ENCODE data around the gene EPHX1. TPM values are rescaled to one million over a fixed set of nuclear protein-coding genes. Genes with fewer than 3 reads are reported as not detected.
A peak's percentile ranks its signal among the peaks of the same experiment; 100 is the strongest.

EPHX1 gene
- total RNA-seq, 1 donor from 2014 or later: 1.2 TPM

- Mint-ChIP-seq H3K9me3 (no peaks in the 10 kb centered on the region), H3K27ac (no peak overlapping the region), H3K4me1 (peaks cover 7% of the 10 kb centered on the region), H3K36me3 (ENCODE audit: low read depth) (no peaks in the 10 kb centered on the region), H3K27me3 (no peaks in the 10 kb centered on the region), H3K4me3 (no peak overlapping the region)
- ChIA-PET CTCF (interaction anchor here (0.7 to 2.6 kb wide), 10 partner anchors 111 to 453 kb away, joined by 3 to 15 read pairs (median 4); no protein-coding TSS in a partner anchor), POLR2A (no interaction called here)
- peak; percentile 59 for ATAC-seq (ENCODE audit: low read depth)
- DNase-seq: no peak
- intact Hi-C loops (cut with micrococcal nuclease): loop anchor here (1.0 kb wide), 2 partner anchors 218 to 297 kb away; no protein-coding TSS in a partner anchor
- no peak for TF ChIP-seq CTCF (IDR thresholded peaks at IDR 0.05)
Measured at GRCh38 chr1:225772323-225772768, 37.6 kb upstream of the EPHX1 start.

GRCh38 chr1:225772848-225773247, 37.1 kb upstream of the EPHX1 start:
- ATAC-seq (ENCODE audit: low read depth) (no peak), DNase-seq (no peak)
- POLR2A ChIA-PET: no interaction called here
- no peak overlapping the region for H3K27ac Mint-ChIP-seq
- CTCF ChIA-PET: interaction anchor here (0.8 to 2.6 kb wide), 9 partner anchors 110 to 298 kb away, joined by 3 to 15 read pairs (median 4); no protein-coding TSS in a partner anchor
- no peak overlapping the region for H3K4me3 Mint-ChIP-seq
- intact Hi-C loops (cut with micrococcal nuclease): loop anchor here (1.0 kb wide), 2 partner anchors 219 to 298 kb away; no protein-coding TSS in a partner anchor
- no peaks in the 10 kb centered on the region for H3K36me3 Mint-ChIP-seq (ENCODE audit: low read depth)
- peaks cover 7% of the 10 kb centered on the region for H3K4me1 Mint-ChIP-seq
- no peak for TF ChIP-seq CTCF (IDR thresholded peaks at IDR 0.05)
- no peaks in the 10 kb centered on the region for H3K9me3 Mint-ChIP-seq
- no peaks in the 10 kb centered on the region for H3K27me3 Mint-ChIP-seq

GRCh38 chr1:225774281-225775147, 35.4 kb upstream of the EPHX1 start:
- intact Hi-C loops (cut with micrococcal nuclease): loop anchor here (5.0 kb wide), 4 partner anchors 288 to 413 kb away; partner anchors contain the start of genes ACBD3, H3-3A and LBR
- H3K4me3 Mint-ChIP-seq: no peak overlapping the region
- no peaks in the 10 kb centered on the region for H3K9me3 Mint-ChIP-seq
- ATAC-seq (ENCODE audit: low read depth) (no peak), DNase-seq (no peak)
- ChIA-PET POLR2A (no interaction called here), CTCF (no interaction called here)
- TF ChIP-seq CTCF (IDR thresholded peaks at IDR 0.05): no peak
- peaks cover 17% of the 10 kb centered on the region for H3K4me1 Mint-ChIP-seq
- no peaks in the 10 kb centered on the region for H3K27me3 Mint-ChIP-seq
- H3K27ac Mint-ChIP-seq: no peak overlapping the region
- peaks cover 2% of the 10 kb centered on the region for H3K36me3 Mint-ChIP-seq (ENCODE audit: low read depth)

- no peaks in the 10 kb centered on the region for H3K27me3 Mint-ChIP-seq
- peaks cover 31% of the 10 kb centered on the region for H3K4me1 Mint-ChIP-seq
- intact Hi-C loops (cut with micrococcal nuclease): loop anchor here (2.0 to 5.0 kb wide), 7 partner anchors 35 to 411 kb away; partner anchors contain the start of genes ACBD3, ENAH, EPHX1 and H3-3A
- no peak for TF ChIP-seq CTCF (IDR thresholded peaks at IDR 0.05)
- H3K4me3 Mint-ChIP-seq: no peak overlapping the region
- POLR2A ChIA-PET: interaction anchor here (1.1 to 2.4 kb wide), 2 partner anchors 100 to 122 kb away, joined by 3 to 16 read pairs; no protein-coding TSS in a partner anchor
- ATAC-seq (ENCODE audit: low read depth): no peak
- H3K9me3 Mint-ChIP-seq: no peaks in the 10 kb centered on the region
- no peak for DNase-seq
- H3K27ac Mint-ChIP-seq: no peak overlapping the region
- H3K36me3 Mint-ChIP-seq (ENCODE audit: low read depth): peaks cover 14% of the 10 kb centered on the region
- CTCF ChIA-PET: interaction anchor here (2.1 to 2.6 kb wide), 2 partner anchors 148 to 458 kb away, joined by 5 to 9 read pairs; partner anchors contain the start of gene PYCR2
Measured at GRCh38 chr1:225776294-225776693, 33.6 kb upstream of the EPHX1 start.

Measured in activated B cell treated with CpG ODN at 0.5 μM for 24 hours (primary cell).